Measurements from ENCODE around the gene B3GNT2. TPM values are rescaled to one million over a fixed set of nuclear protein-coding genes. Genes with fewer than 3 reads are reported as not detected.

Gene B3GNT2
- total and polyA plus RNA-seq, 2 experiments from 2014 or later = 30.8 to 53.0 TPM

GRCh38 chr2:62240546-62240945, 44.6 kb downstream of the B3GNT2 start:
- no peak for TF ChIP-seq EZH2phosphoT487 (IDR thresholded peaks at IDR 0.05; ENCODE audit: low read depth, severe bottlenecking, unreplicated experiment)
- TF ChIP-seq, protein P1, sequence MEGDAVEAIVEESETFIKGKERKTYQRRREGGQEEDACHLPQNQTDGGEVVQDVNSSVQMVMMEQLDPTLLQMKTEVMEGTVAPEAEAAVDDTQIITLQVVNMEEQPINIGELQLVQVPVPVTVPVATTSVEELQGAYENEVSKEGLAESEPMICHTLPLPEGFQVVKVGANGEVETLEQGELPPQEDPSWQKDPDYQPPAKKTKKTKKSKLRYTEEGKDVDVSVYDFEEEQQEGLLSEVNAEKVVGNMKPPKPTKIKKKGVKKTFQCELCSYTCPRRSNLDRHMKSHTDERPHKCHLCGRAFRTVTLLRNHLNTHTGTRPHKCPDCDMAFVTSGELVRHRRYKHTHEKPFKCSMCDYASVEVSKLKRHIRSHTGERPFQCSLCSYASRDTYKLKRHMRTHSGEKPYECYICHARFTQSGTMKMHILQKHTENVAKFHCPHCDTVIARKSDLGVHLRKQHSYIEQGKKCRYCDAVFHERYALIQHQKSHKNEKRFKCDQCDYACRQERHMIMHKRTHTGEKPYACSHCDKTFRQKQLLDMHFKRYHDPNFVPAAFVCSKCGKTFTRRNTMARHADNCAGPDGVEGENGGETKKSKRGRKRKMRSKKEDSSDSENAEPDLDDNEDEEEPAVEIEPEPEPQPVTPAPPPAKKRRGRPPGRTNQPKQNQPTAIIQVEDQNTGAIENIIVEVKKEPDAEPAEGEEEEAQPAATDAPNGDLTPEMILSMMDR (IDR thresholded peaks at IDR 0.05; ENCODE audit: poor library complexity) = no peak
- TF ChIP-seq EZH2 (IDR thresholded peaks at IDR 0.05; ENCODE audit: borderline replicate concordance) = no peak
- Histone ChIP-seq H3K4me2 (no peak overlapping the region), H3K27me3 (no peaks in the 10 kb centered on the region), H2AFZ (no peak overlapping the region), H3K4me1 (ENCODE audit: insufficient read depth) (no peaks in the 10 kb centered on the region), H3K4me3 (no peak overlapping the region), H3K36me3 (replicated peaks; ENCODE audit: insufficient read depth, low read depth) (no peaks in the 10 kb centered on the region), H3K9me3 (ENCODE audit: low read depth) (no peaks in the 10 kb centered on the region), H3K9me2 (replicated peaks; ENCODE audit: insufficient read depth) (no peaks in the 10 kb centered on the region), H3K27ac (no peak overlapping the region), H4K20me1 (ENCODE audit: insufficient read depth, poor library complexity, severe bottlenecking) (no peaks in the 10 kb centered on the region), H3K79me2 (no peaks in the 10 kb centered on the region)
- WGBS (ENCODE audit: low lambda C conversion rate, missing lambda C conversion rate) = 92% methylated on average over 9 of the region's 9 CpGs
- no peak for DNase-seq (ENCODE audit: low spot score)

GRCh38 chr2:62243983-62244382, 48.1 kb downstream of the B3GNT2 start:
- no peaks in the 10 kb centered on the region for H3K9me2 ChIP-seq (replicated peaks; ENCODE audit: insufficient read depth)
- no peak overlapping the region for H2AFZ ChIP-seq
- TF ChIP-seq, protein P1 (IDR thresholded peaks at IDR 0.05; ENCODE audit: poor library complexity) = no peak
- TF ChIP-seq EZH2phosphoT487 (IDR thresholded peaks at IDR 0.05; ENCODE audit: low read depth, severe bottlenecking, unreplicated experiment) (no peak), EZH2 (IDR thresholded peaks at IDR 0.05; ENCODE audit: borderline replicate concordance) (no peak)
- 93% methylated on average over 6 of the region's 6 CpGs for WGBS (ENCODE audit: low lambda C conversion rate, missing lambda C conversion rate)
- H3K4me1 ChIP-seq (ENCODE audit: insufficient read depth) = no peaks in the 10 kb centered on the region
- no peaks in the 10 kb centered on the region for H3K27me3 ChIP-seq
- no peak overlapping the region for H3K4me3 ChIP-seq
- H4K20me1 ChIP-seq (ENCODE audit: insufficient read depth, poor library complexity, severe bottlenecking) = no peaks in the 10 kb centered on the region
- no peak overlapping the region for H3K4me2 ChIP-seq
- no peaks in the 10 kb centered on the region for H3K79me2 ChIP-seq
- no peak for DNase-seq (ENCODE audit: low spot score)
- H3K36me3 ChIP-seq (replicated peaks; ENCODE audit: insufficient read depth, low read depth) = no peaks in the 10 kb centered on the region
- H3K9me3 ChIP-seq (ENCODE audit: low read depth) = no peaks in the 10 kb centered on the region
- H3K27ac ChIP-seq = no peak overlapping the region

DNA sequence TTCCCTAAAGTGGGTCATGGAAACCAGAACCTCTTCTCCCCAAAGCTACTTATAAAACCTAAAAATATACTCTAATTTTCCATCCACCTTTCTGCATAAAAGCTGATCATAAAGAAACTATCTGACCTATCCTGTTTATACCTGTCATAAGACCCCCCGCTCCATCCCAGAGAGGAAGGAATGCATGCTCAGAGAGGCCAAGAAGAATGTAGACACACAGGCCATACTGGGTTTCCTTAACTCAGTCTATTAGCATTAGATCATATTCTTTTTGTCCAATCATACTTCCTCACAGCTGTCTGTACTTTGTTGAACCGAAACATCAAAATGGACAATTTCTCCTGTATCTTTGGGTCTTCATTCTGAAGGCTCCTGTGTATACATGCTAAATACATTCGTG, 52.3 kb downstream of the B3GNT2 start:
- H3K4me2 ChIP-seq = no peak overlapping the region
- H3K9me3 ChIP-seq (ENCODE audit: low read depth) = no peaks in the 10 kb centered on the region
- H3K27ac ChIP-seq = peak overlapping the region; percentile 31
- H2AFZ ChIP-seq = no peak overlapping the region
- DNase-seq (ENCODE audit: low spot score) = no peak
- no peaks in the 10 kb centered on the region for H4K20me1 ChIP-seq (ENCODE audit: insufficient read depth, poor library complexity, severe bottlenecking)
- no peak overlapping the region for H3K4me3 ChIP-seq
- H3K79me2 ChIP-seq = no peaks in the 10 kb centered on the region
- no peak for TF ChIP-seq EZH2 (IDR thresholded peaks at IDR 0.05; ENCODE audit: borderline replicate concordance)
- TF ChIP-seq, protein P1 (IDR thresholded peaks at IDR 0.05; ENCODE audit: poor library complexity) = no peak
- TF ChIP-seq EZH2phosphoT487 (IDR thresholded peaks at IDR 0.05; ENCODE audit: low read depth, severe bottlenecking, unreplicated experiment) = no peak
- 89% methylated on average over 3 of the region's 3 CpGs for WGBS (ENCODE audit: low lambda C conversion rate, missing lambda C conversion rate)
- H3K36me3 ChIP-seq (replicated peaks; ENCODE audit: insufficient read depth, low read depth) = no peaks in the 10 kb centered on the region
- no peaks in the 10 kb centered on the region for H3K4me1 ChIP-seq (ENCODE audit: insufficient read depth)
- H3K27me3 ChIP-seq = no peaks in the 10 kb centered on the region
- H3K9me2 ChIP-seq (replicated peaks; ENCODE audit: insufficient read depth) = no peaks in the 10 kb centered on the region

DNA sequence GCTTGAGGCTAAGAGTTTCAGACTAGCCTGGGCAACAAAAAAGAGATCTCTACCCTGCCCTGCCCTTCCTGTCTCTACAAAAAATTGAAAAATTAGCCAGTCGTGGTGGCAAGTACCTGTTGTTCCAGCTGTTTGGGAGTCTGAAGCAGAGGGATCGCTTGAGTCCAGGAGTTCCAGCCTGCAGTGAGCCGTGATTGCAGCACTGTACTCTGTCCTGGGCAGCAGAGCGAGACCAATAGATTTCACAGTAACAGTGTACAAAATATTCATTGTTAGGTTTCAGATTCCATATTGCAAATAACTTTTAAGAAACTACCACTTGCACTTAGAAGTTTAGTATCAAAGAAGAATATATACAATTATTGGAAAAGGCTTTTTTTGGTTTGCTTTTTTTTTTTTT, 54.3 kb downstream of the B3GNT2 start:
- H3K4me1 ChIP-seq (ENCODE audit: insufficient read depth) = no peaks in the 10 kb centered on the region
- no peaks in the 10 kb centered on the region for H3K9me3 ChIP-seq (ENCODE audit: low read depth)
- TF ChIP-seq EZH2phosphoT487 (IDR thresholded peaks at IDR 0.05; ENCODE audit: low read depth, severe bottlenecking, unreplicated experiment) (no peak), EZH2 (IDR thresholded peaks at IDR 0.05; ENCODE audit: borderline replicate concordance) (no peak)
- TF ChIP-seq, protein P1 (IDR thresholded peaks at IDR 0.05; ENCODE audit: poor library complexity) = no peak
- DNase-seq (ENCODE audit: low spot score) = no peak
- no peak overlapping the region for H3K27ac ChIP-seq
- H3K79me2 ChIP-seq = no peaks in the 10 kb centered on the region
- whole genome bisulfite sequencing (ENCODE audit: low lambda C conversion rate, missing lambda C conversion rate) = 92% methylated on average over 4 of the region's 4 CpGs
- H4K20me1 ChIP-seq (ENCODE audit: insufficient read depth, poor library complexity, severe bottlenecking) = no peaks in the 10 kb centered on the region
- H3K36me3 ChIP-seq (replicated peaks; ENCODE audit: insufficient read depth, low read depth) = no peaks in the 10 kb centered on the region
- H2AFZ ChIP-seq = no peak overlapping the region
- H3K9me2 ChIP-seq (replicated peaks; ENCODE audit: insufficient read depth) = no peaks in the 10 kb centered on the region
- no peaks in the 10 kb centered on the region for H3K27me3 ChIP-seq
- H3K4me3 ChIP-seq = no peak overlapping the region
- H3K4me2 ChIP-seq = no peak overlapping the region

Data from hepatocyte (in vitro differentiated cells).